Upper lobe of right lung (tissue), 1 donor: ENCODE measurements around the gene ZEB2. TPM values are rescaled to one million over a fixed set of nuclear protein-coding genes. Genes with fewer than 3 reads are reported as not detected.
A peak's percentile ranks its signal among the peaks of the same experiment; 100 is the strongest.

ENCODE experiments used
- ATAC-seq: fragments of 200-7000 bp; cut with Tn5 transposase; one replicate; pipeline ENCODE4 v1.9.1; 2020; ENCODE audit warnings: mild to moderate bottlenecking, moderate library complexity
- DNase-seq: peaks from one replicate; pipeline ENCODE4 v3.0.0-alpha.2; 2020
- H3K27ac ChIP-seq: fragments of 200-600 bp; one replicate; pipeline ENCODE4 v1.8.0; 2022
- H3K27me3 ChIP-seq: fragments of 200-600 bp; one replicate; pipeline ENCODE4 v1.8.0; 2022; ENCODE audit warnings: mild to moderate bottlenecking
- H3K36me3 ChIP-seq: fragments of 200-600 bp; one replicate; pipeline ENCODE4 v1.8.0; 2022
- H3K4me1 ChIP-seq: fragments of 200-600 bp; one replicate; pipeline ENCODE4 v1.8.0; 2022
- H3K4me3 ChIP-seq: fragments of 200-600 bp; one replicate; pipeline ENCODE4 v1.8.0; 2022; ENCODE audit warnings: mild to moderate bottlenecking
- H3K9me3 ChIP-seq: fragments of 200-600 bp; one replicate; pipeline ENCODE4 v1.8.0; 2022
- CTCF ChIP-seq: fragments of 200-600 bp; IDR thresholded peaks from one replicate; pipeline ENCODE4 v1.8.0; 2022; ENCODE audit warnings: antibody characterized with exemption
- intact Hi-C: fragments of 100-400 bp; cut with DNase I; formaldehyde crosslinking; loops from one replicate; pipeline ENCODE4 v1.11.0; 2022
- total RNA-seq: library from RNA; stranded (reverse); fragmentation: NEBNext Ultra II Directional; extraction: Animal tissue kit (Norgen Biotek cat#: 25700); gene quantifications from one replicate; pipeline ENCODE4 v1.2.1, GENCODE V29; 2021
- donor health status: DM: no; HTN: yes; CAD: no; lungs with severe emphysema.

Gene ZEB2
- total RNA-seq, 1 donor from 2014 or later = 178 TPM

- H3K4me3 ChIP-seq = no peak overlapping the region
- no peak overlapping the region for H3K27ac ChIP-seq
- H3K4me1 ChIP-seq = peaks cover 40% of the 10 kb centered on the region
- peaks cover 3% of the 10 kb centered on the region for H3K36me3 ChIP-seq
- DNase-seq (no peak), ATAC-seq (peak; percentile 44)
- H3K27me3 ChIP-seq = no peaks in the 10 kb centered on the region
- intact Hi-C loops = no loop called here
- TF ChIP-seq CTCF = no peak
- no peaks in the 10 kb centered on the region for H3K9me3 ChIP-seq
Measured at GRCh38 chr2:144429396-144430112, 90.4 kb downstream of the ZEB2 start.

- DNase-seq (no peak), ATAC-seq (peak; percentile 85)
- intact Hi-C loops = no loop called here
- peaks cover 34% of the 10 kb centered on the region for H3K4me1 ChIP-seq
- H3K36me3 ChIP-seq = peaks cover 26% of the 10 kb centered on the region
- H3K9me3 ChIP-seq = no peaks in the 10 kb centered on the region
- H3K4me3 ChIP-seq = no peak overlapping the region
- no peak for TF ChIP-seq CTCF
- no peaks in the 10 kb centered on the region for H3K27me3 ChIP-seq
- peak overlapping the region; percentile 32 for H3K27ac ChIP-seq
Measured at GRCh38 chr2:144426981-144427479, 92.9 kb downstream of the ZEB2 start.

- no peak for TF ChIP-seq CTCF
- Histone ChIP-seq H3K4me1 (peaks cover 31% of the 10 kb centered on the region), H3K4me3 (no peak overlapping the region), H3K27ac (peak overlapping the region; percentile 32), H3K36me3 (peaks cover 26% of the 10 kb centered on the region), H3K9me3 (no peaks in the 10 kb centered on the region), H3K27me3 (no peaks in the 10 kb centered on the region)
- intact Hi-C loops = no loop called here
- DNase-seq = no peak
- peak; percentile 63 for ATAC-seq
Measured at GRCh38 chr2:144426355-144426754, 93.6 kb downstream of the ZEB2 start.

- Histone ChIP-seq H3K4me3 (no peak overlapping the region), H3K4me1 (peaks cover 31% of the 10 kb centered on the region), H3K36me3 (peaks cover 26% of the 10 kb centered on the region), H3K9me3 (no peaks in the 10 kb centered on the region), H3K27ac (peak overlapping the region; percentile 0), H3K27me3 (no peaks in the 10 kb centered on the region)
- TF ChIP-seq CTCF = no peak
- ATAC-seq (no peak), DNase-seq (no peak)
- intact Hi-C loops = no loop called here
Measured at GRCh38 chr2:144424559-144425240, 95.2 kb downstream of the ZEB2 start.

- Histone ChIP-seq H3K36me3 (peaks cover 32% of the 10 kb centered on the region), H3K9me3 (no peaks in the 10 kb centered on the region), H3K27me3 (no peaks in the 10 kb centered on the region), H3K27ac (no peak overlapping the region), H3K4me3 (no peak overlapping the region), H3K4me1 (peaks cover 21% of the 10 kb centered on the region)
- ATAC-seq (no peak), DNase-seq (no peak)
- no peak for TF ChIP-seq CTCF
- intact Hi-C loops = no loop called here
Measured at GRCh38 chr2:144421606-144422510, 98.1 kb downstream of the ZEB2 start.
